Medulla oblongata (tissue), 1 donor: ENCODE results near the gene TXNDC5.

Experiments
- DNase-seq: peaks from one replicate; pipeline ENCODE4 v3.0.0-alpha.2; 2015; ENCODE audit errors: extremely low spot score

TXNDC5 gene

GRCh38 chr6:7910654-7911344 lies at the start of gene TXNDC5:
TSS of gene TXNDC5 (minus strand) at chr6:7910788. CDS start at chr6:7910776, 12 bp downstream.
- DNase-seq = peak; percentile 81

- DNase-seq = no peak
Observed at GRCh38 chr6:7960141-7960540, 49.6 kb upstream of the TXNDC5 start.

GRCh38 chr6:7959453-7959852 lies 48.9 kb upstream of the TXNDC5 start:
- no peak for DNase-seq

- DNase-seq = no peak
Observed at GRCh38 chr6:7958464-7958863, 47.9 kb upstream of the TXNDC5 start.

GRCh38 chr6:7956257-7956656 lies 45.7 kb upstream of the TXNDC5 start:
- DNase-seq = no peak

- DNase-seq = no peak
Observed at GRCh38 chr6:7954477-7955200, 44.1 kb upstream of the TXNDC5 start.

GRCh38 chr6:7953753-7954152 lies 43.2 kb upstream of the TXNDC5 start:
- no peak for DNase-seq

GRCh38 chr6:7939864-7940228 lies 29.3 kb upstream of the TXNDC5 start:
- no peak for DNase-seq

- no peak for DNase-seq
Observed at GRCh38 chr6:7939184-7939863, 28.7 kb upstream of the TXNDC5 start.

- DNase-seq = peak; percentile 51
Observed at GRCh38 chr6:7938562-7939183, 28.1 kb upstream of the TXNDC5 start.

- DNase-seq = peak; percentile 56
Observed at GRCh38 chr6:7933794-7934193, 23.2 kb upstream of the TXNDC5 start.

GRCh38 chr6:7932625-7933024 lies 22.0 kb upstream of the TXNDC5 start:
- no peak for DNase-seq

- no peak for DNase-seq
Observed at GRCh38 chr6:7924867-7925266, 14.3 kb upstream of the TXNDC5 start.

GRCh38 chr6:7922596-7922995 lies 12.0 kb upstream of the TXNDC5 start:
- peak; percentile 24 for DNase-seq

- DNase-seq = no peak
Observed at GRCh38 chr6:7921632-7922092, 11.1 kb upstream of the TXNDC5 start.

GRCh38 chr6:7921046-7921445 lies 10.5 kb upstream of the TXNDC5 start:
- DNase-seq = no peak

- no peak for DNase-seq
Observed at GRCh38 chr6:7920425-7920824, 9.8 kb upstream of the TXNDC5 start.

GRCh38 chr6:7919871-7920270 lies 9.3 kb upstream of the TXNDC5 start:
- DNase-seq = no peak

- no peak for DNase-seq
Observed at GRCh38 chr6:7918403-7918802, 7.8 kb upstream of the TXNDC5 start.

GRCh38 chr6:7917729-7918128 lies 7.1 kb upstream of the TXNDC5 start:
- DNase-seq = no peak

- no peak for DNase-seq
Observed at GRCh38 chr6:7916959-7917358, 6.4 kb upstream of the TXNDC5 start.
